C4-2B (cell line): ENCODE measurements around the gene PLA2G6.

Source experiments
- H3K27ac ChIP-seq: fragments of 450-650 bp; 2 replicates; pipeline ENCODE4 v1.5.1; 2017
- CTCF ChIP-seq: fragments of 450-650 bp; conservative IDR thresholded peaks from 2 replicates; pipeline ENCODE4 v1.5.1; 2017; ENCODE audit warnings: mild to moderate bottlenecking
- ZFX ChIP-seq: fragments of 450-650 bp; IDR thresholded peaks from 2 replicates; pipeline ENCODE4 v1.6.1; 2017

Gene PLA2G6, protein sequence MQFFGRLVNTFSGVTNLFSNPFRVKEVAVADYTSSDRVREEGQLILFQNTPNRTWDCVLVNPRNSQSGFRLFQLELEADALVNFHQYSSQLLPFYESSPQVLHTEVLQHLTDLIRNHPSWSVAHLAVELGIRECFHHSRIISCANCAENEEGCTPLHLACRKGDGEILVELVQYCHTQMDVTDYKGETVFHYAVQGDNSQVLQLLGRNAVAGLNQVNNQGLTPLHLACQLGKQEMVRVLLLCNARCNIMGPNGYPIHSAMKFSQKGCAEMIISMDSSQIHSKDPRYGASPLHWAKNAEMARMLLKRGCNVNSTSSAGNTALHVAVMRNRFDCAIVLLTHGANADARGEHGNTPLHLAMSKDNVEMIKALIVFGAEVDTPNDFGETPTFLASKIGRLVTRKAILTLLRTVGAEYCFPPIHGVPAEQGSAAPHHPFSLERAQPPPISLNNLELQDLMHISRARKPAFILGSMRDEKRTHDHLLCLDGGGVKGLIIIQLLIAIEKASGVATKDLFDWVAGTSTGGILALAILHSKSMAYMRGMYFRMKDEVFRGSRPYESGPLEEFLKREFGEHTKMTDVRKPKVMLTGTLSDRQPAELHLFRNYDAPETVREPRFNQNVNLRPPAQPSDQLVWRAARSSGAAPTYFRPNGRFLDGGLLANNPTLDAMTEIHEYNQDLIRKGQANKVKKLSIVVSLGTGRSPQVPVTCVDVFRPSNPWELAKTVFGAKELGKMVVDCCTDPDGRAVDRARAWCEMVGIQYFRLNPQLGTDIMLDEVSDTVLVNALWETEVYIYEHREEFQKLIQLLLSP

GRCh38 chr22:38181453-38182200, at the start of gene PLA2G6:
TSS of gene PLA2G6 (minus strand) at chr22:38181830. CDS start at chr22:38169426, 12,404 bp downstream.
- peak within 1 kb of the TSS; percentile 96 for H3K27ac ChIP-seq

DNA sequence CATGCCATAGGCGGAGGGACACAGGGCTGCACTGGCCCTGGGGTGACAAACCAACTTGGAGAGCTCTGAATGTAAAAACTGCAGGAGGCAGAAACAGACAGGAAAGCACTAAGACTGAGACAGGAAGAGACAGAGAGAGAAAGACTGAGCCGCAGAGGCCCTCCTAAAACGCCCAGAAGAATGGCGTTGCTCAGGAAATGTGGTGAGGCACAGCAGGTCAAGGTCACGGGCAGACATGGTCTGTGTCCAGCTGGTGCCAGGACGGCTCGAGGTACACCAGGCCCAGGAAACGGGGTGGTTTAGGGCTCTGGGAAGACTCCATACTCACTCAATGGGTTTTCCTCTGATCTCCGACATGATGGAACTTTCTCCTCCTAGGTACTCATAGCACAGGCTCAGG, 49.3 kb upstream of the PLA2G6 start:
- no peak for TF ChIP-seq CTCF
- no peak for TF ChIP-seq ZFX
- no peak overlapping the region for H3K27ac ChIP-seq

More at GRCh38 chr22:38181453-38182200, at the start of gene PLA2G6:
- TF ChIP-seq ZFX = no peak
- no peak for TF ChIP-seq CTCF

GRCh38 chr22:38230108-38230825, 48.6 kb upstream of the PLA2G6 start:
- TF ChIP-seq ZFX = no peak
- TF ChIP-seq CTCF = no peak
- no peak overlapping the region for H3K27ac ChIP-seq

- H3K27ac ChIP-seq = no peak overlapping the region
These were observed 47.5 kb upstream of the PLA2G6 start for GRCh38 chr22:38228873-38229740.

DNA sequence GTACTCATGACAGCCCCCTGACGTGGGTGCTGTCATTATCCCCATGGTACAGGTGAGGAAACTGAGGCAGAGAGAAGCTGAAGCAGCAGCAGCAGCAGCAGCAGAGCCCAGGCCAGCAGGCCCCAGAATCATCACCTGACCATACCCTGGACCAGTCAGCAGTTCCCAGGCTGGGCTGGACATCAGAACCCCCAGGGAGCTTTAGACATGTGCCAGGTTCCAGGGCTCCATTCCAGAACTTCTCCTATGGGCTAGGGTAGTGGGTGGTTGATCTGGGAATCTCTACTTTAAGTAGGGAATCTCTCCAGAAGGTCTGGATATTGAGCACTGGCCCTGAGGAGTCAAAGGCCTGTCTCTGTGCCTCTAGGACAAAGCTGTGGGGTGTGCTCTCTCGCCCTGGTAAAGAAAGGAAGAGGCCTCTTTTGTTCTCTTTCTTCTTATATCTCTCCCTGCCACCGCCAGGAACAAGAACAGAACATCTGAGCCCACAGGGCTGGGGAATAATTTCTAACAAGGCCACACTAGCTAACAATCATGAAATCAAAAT, 46.8 kb upstream of the PLA2G6 start:
- H3K27ac ChIP-seq = no peak overlapping the region
- TF ChIP-seq CTCF (no peak), ZFX (no peak)

More at GRCh38 chr22:38228873-38229740, 47.5 kb upstream of the PLA2G6 start:
- no peak for TF ChIP-seq CTCF
- no peak for TF ChIP-seq ZFX
